Astrocyte of the cerebellum (primary cell): ENCODE results near the gene YWHAE.

ENCODE experiments used
- DNase-seq: peaks from one replicate; pipeline ENCODE4 v3.0.0-alpha.2; 2011; ENCODE audit warnings: low read depth
- H3K4me3 ChIP-seq: 2 replicates; pipeline ENCODE4 v1.5.1; 2011; ENCODE audit warnings: mild to moderate bottlenecking, low read depth, low read length, moderate library complexity
- in situ Hi-C: cut with HindIII; loops from 2 replicates; pipeline ENCODE4 v1.10.0; 2017; ENCODE audit warnings: low sequenced_read_pairs
- TF ChIP-seq, protein P1 (sequence below): IDR thresholded peaks from 2 replicates; pipeline ENCODE4 v1.5.1; 2012; ENCODE audit warnings: low read length, low read depth, moderate library complexity, mild to moderate bottlenecking; ENCODE audit errors: missing control alignments

YWHAE gene

DNA sequence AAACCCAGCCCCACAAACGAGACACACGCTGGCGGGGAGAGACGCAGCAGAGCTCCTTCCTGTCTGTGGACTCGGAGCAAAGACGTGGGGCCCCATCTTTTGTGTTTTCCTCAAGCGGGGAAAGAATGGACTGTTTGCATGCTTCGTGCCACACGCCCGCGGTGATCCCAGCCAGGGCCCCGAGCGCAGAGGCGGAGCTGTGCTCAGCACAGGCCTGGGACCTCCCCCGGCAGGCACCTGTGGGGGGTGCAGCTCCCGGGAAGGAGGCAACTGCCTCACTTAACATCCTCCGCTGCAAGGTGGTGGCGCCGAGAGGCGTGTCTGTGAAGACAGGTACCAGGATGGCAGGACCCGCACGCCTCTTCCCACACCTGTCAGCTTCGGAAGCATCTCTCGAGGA, 101.4 kb downstream of the YWHAE start:
- DNase-seq, result no peak
- in situ Hi-C loops, result no loop called here

More for the DNA sequence above, 101.4 kb downstream of the YWHAE start:
- no peak overlapping the region for H3K4me3 ChIP-seq
- TF ChIP-seq, protein P1, sequence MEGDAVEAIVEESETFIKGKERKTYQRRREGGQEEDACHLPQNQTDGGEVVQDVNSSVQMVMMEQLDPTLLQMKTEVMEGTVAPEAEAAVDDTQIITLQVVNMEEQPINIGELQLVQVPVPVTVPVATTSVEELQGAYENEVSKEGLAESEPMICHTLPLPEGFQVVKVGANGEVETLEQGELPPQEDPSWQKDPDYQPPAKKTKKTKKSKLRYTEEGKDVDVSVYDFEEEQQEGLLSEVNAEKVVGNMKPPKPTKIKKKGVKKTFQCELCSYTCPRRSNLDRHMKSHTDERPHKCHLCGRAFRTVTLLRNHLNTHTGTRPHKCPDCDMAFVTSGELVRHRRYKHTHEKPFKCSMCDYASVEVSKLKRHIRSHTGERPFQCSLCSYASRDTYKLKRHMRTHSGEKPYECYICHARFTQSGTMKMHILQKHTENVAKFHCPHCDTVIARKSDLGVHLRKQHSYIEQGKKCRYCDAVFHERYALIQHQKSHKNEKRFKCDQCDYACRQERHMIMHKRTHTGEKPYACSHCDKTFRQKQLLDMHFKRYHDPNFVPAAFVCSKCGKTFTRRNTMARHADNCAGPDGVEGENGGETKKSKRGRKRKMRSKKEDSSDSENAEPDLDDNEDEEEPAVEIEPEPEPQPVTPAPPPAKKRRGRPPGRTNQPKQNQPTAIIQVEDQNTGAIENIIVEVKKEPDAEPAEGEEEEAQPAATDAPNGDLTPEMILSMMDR, result no peak
